Stimulated activated memory B cell treated with anti-CD40 and anti-IgM and Interleukin-4, amounts not matched to agents 10 μg/mL and 1 μg/mL and 100 μg/mL, for 72 hours (primary cell): Measurements from ENCODE around the gene INPP5A.
"Not testable (repeated sequence)": the region's sequence is repeated elsewhere in the genome, so short reads cannot be mapped to it uniquely, and the experiment has no call there.

Experiments used
- ATAC-seq: fragments of 150-1000 bp; cut with Tn5 transposase; 2 replicates; pipeline ENCODE4 v1.10.0; 2021
- H3K27ac Mint-ChIP-seq: one replicate; pipeline ENCODE4 v1.8.0; 2022; ENCODE audit warnings: mild to moderate bottlenecking, mixed read lengths
- H3K27me3 Mint-ChIP-seq: one replicate; pipeline ENCODE4 v1.8.0; 2022; ENCODE audit warnings: mixed read lengths
- H3K36me3 Mint-ChIP-seq: one replicate; pipeline ENCODE4 v1.8.0; 2022; ENCODE audit warnings: mixed read lengths
- H3K4me1 Mint-ChIP-seq: one replicate; pipeline ENCODE4 v1.8.0; 2022; ENCODE audit warnings: mixed read lengths
- H3K4me3 Mint-ChIP-seq: one replicate; pipeline ENCODE4 v1.8.0; 2022; ENCODE audit warnings: mild to moderate bottlenecking, moderate library complexity, mixed read lengths
- H3K9me3 Mint-ChIP-seq: one replicate; pipeline ENCODE4 v1.8.0; 2022; ENCODE audit warnings: mixed read lengths

INPP5A gene

GRCh38 chr10:132814469-132814856 lies 276.9 kb downstream of the INPP5A start:
- Mint-ChIP-seq H3K4me3 (no peak overlapping the region), H3K27ac (no peak overlapping the region), H3K27me3 (peaks cover 54% of the 10 kb centered on the region), H3K36me3 (no peaks in the 10 kb centered on the region), H3K4me1 (no peaks in the 10 kb centered on the region), H3K9me3 (no peaks in the 10 kb centered on the region)
- ATAC-seq = no peak

GRCh38 chr10:132815168-132815857 lies 277.7 kb downstream of the INPP5A start:
- no peak overlapping the region for H3K4me3 Mint-ChIP-seq
- no peak overlapping the region for H3K27ac Mint-ChIP-seq
- no peaks in the 10 kb centered on the region for H3K4me1 Mint-ChIP-seq
- H3K27me3 Mint-ChIP-seq = peaks cover 45% of the 10 kb centered on the region
- H3K36me3 Mint-ChIP-seq = no peaks in the 10 kb centered on the region
- no peak for ATAC-seq
- peaks cover 5% of the 10 kb centered on the region for H3K9me3 Mint-ChIP-seq

DNA sequence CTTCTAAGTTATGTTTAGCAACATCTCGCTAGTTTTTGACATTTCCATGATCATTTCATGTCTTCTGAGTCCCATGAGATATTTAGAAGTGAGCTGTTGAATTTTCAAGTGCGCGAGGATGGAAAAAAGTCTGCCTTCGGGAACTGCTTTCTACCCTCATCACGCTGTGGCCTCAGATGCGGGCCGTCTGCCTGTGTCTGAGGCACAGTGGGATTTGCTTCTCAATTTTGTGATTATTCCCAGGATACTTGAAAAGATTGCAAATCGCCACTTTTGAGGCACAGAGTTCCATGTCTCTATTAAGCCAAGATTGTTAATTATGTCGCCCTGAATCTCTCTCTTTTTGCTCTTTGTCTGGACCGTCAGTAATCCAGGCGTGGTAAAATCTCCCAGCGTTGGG lies 279.1 kb downstream of the INPP5A start:
- H3K27me3 Mint-ChIP-seq = peaks cover 37% of the 10 kb centered on the region
- peaks cover 5% of the 10 kb centered on the region for H3K9me3 Mint-ChIP-seq
- no peak overlapping the region for H3K4me3 Mint-ChIP-seq
- no peaks in the 10 kb centered on the region for H3K4me1 Mint-ChIP-seq
- ATAC-seq = no peak
- H3K36me3 Mint-ChIP-seq = no peaks in the 10 kb centered on the region
- no peak overlapping the region for H3K27ac Mint-ChIP-seq

GRCh38 chr10:132817701-132818211 lies 280.2 kb downstream of the INPP5A start:
- Mint-ChIP-seq H3K4me3 (no peak overlapping the region), H3K4me1 (no peaks in the 10 kb centered on the region), H3K27me3 (peaks cover 37% of the 10 kb centered on the region), H3K9me3 (peaks cover 5% of the 10 kb centered on the region), H3K36me3 (no peaks in the 10 kb centered on the region), H3K27ac (no peak overlapping the region)
- no peak for ATAC-seq

- peaks cover 5% of the 10 kb centered on the region for H3K9me3 Mint-ChIP-seq
- no peaks in the 10 kb centered on the region for H3K36me3 Mint-ChIP-seq
- H3K4me3 Mint-ChIP-seq = no peak overlapping the region
- H3K4me1 Mint-ChIP-seq = no peaks in the 10 kb centered on the region
- no peak overlapping the region for H3K27ac Mint-ChIP-seq
- peaks cover 28% of the 10 kb centered on the region for H3K27me3 Mint-ChIP-seq
- ATAC-seq = no peak
Observed at GRCh38 chr10:132820056-132820455, 282.5 kb downstream of the INPP5A start.

DNA sequence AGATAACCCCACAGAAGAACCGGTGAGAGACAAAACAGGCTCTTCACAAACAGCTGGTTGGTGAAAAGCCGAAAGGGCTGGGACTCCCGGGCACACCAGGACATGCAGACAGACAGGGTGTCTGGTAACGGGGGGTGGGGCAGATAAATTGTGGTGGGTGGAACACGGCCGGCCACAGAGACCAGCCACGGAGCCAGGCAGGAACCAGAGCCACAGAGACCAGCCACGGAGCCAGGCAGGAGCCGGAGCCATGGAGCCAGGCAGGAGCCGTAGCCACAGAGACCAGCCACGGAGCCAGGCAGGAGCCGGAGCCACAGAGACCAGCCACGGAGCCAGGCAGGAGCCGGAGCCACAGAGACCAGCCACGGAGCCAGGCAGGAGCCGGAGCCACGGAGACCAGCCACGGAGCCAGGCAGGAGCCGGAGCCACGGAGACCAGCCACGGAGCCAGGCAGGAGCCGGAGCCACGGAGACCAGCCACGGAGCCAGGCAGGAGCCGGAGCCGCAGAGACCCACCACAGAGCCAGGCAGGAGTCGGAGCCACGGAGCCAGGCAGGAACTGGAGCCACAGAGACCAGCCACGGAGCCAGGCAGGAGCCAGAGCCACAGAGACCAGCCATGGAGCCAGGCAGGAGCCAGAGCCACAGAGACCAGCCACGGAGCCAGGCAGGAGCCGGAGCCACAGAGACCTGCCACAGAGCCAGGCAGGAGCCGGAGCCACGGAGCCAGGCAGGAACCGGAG lies 288.4 kb downstream of the INPP5A start:
- not testable (repeated sequence) for H3K9me3 Mint-ChIP-seq, H3K4me3 Mint-ChIP-seq, H3K27me3 Mint-ChIP-seq

DNA sequence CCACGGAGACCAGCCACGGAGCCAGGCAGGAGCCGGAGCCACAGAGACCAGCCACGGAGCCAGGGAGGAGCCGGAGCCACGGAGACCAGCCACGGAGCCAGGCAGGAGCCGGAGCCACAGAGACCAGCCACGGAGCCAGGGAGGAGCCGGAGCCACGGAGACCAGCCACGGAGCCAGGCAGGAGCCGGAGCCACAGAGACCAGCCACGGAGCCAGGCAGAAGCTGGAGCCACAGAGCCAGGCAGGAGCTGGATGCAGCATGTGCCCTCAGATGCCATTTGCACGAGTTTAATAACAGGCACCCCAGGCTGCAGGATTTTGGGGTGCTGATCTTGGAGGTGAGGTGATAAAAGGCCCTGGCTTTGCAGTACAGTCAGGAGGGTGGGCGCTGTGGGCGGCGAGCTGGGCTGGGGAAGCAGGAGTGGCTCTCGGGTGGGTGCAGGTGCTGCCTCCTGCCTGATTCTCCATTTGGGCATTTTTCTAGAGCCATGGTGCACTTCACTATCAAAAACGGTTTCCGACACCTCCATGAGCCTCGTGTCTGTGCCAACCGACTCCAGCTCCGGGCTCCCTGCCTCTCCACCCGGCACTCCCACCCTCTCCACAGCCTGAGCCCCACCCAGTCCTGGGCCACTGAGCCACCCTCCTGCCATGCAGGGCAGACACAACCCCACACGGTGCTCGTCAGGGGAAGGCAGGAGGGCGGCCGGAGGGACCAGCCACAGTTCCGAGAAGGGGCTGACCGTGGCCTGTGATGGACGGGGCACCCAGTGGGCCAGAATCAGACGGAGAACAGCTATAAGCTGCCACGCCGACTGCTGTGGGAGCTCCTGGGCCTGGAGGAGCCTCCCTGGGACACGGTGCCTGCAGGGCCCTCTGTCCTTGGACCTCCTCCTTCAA lies 289.2 kb downstream of the INPP5A start:
- H3K27ac Mint-ChIP-seq = no peak overlapping the region
- H3K9me3 Mint-ChIP-seq = no peaks in the 10 kb centered on the region
- H3K36me3 Mint-ChIP-seq = no peaks in the 10 kb centered on the region
- H3K4me3 Mint-ChIP-seq = no peak overlapping the region
- H3K27me3 Mint-ChIP-seq = peaks cover 17% of the 10 kb centered on the region
- no peak for ATAC-seq
- peaks cover 5% of the 10 kb centered on the region for H3K4me1 Mint-ChIP-seq

More for the DNA sequence above, 288.4 kb downstream of the INPP5A start:
- not testable (repeated sequence) for H3K36me3 Mint-ChIP-seq, H3K4me1 Mint-ChIP-seq, H3K27ac Mint-ChIP-seq, ATAC-seq

DNA sequence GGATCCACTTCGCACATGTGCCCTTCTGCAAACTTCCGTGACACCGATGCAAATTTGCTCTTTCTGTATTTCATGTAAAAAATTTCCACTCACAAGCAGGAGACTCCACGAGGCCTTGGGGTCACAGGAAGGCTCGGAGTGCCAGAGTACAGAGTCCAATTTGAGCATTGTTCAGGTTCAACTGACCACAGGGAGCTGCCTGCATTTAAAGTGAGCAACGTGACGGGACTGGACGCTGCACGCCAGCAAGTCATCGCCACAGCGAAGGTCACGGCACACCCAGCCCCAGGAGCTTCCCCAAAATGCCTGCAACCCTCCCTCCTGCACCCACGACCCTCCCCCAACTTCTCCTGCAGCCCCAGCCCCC lies 289.8 kb downstream of the INPP5A start:
- Mint-ChIP-seq H3K4me3 (no peak overlapping the region), H3K27me3 (peaks cover 23% of the 10 kb centered on the region), H3K9me3 (no peaks in the 10 kb centered on the region), H3K4me1 (peaks cover 7% of the 10 kb centered on the region), H3K36me3 (no peaks in the 10 kb centered on the region), H3K27ac (no peak overlapping the region)
- no peak for ATAC-seq

DNA sequence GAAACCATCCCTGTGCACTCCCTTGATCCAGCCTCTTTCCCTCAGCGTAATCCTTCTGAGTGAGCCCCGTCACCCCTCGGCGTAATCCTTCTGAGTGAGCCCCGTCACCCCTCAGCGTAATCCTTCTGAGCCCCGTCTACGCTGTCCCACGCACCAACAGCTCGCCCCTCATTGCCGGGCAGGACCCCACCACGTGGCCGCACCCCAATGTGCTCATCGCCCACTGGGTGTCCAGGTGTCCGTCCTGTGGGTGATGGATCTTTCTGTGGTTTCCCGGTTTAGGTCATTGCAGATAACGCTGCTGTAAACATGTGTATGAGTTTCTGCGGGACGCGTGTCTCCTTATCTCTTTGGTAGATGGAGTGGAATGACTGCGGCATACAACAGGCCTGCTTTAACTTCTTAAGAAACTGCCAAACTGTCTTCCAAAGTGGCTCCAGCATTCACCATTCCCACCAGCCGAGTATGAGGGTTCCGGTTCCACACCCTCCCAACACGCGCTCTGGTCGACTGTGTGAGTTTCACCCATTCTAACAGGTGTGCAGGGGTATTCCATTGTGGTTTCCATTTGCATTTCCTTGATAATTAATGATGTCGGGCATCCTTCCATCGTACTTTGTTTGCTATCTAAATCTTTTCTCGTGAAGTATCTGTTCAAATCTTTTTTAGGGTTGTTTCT lies 290.4 kb downstream of the INPP5A start:
- Mint-ChIP-seq H3K36me3 (no peaks in the 10 kb centered on the region), H3K27me3 (peaks cover 26% of the 10 kb centered on the region), H3K9me3 (no peaks in the 10 kb centered on the region), H3K4me3 (no peak overlapping the region), H3K4me1 (peaks cover 7% of the 10 kb centered on the region), H3K27ac (no peak overlapping the region)
- ATAC-seq = no peak

DNA sequence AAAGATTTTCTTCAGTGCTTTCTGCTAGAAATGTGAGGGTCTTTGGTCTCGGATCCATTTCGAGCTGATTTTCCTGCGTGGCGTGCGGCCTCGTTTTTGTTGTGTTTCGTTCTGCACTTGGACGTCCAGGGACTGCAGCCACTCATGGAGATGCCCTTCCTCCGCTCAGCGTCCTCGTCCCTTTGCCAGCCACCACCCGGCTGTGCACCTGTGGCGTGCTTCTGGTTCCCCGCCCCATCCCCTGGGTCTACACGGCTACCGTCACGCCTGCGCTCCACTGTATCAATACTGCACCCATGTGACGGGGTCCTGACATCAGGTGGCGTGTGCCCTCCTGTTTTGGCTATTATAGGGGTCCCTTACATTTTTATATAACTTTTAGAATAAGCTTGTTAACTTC lies 291.1 kb downstream of the INPP5A start:
- H3K4me3 Mint-ChIP-seq = no peak overlapping the region
- H3K36me3 Mint-ChIP-seq = no peaks in the 10 kb centered on the region
- no peak for ATAC-seq
- no peaks in the 10 kb centered on the region for H3K9me3 Mint-ChIP-seq
- no peak overlapping the region for H3K27ac Mint-ChIP-seq
- peaks cover 26% of the 10 kb centered on the region for H3K27me3 Mint-ChIP-seq
- H3K4me1 Mint-ChIP-seq = peaks cover 7% of the 10 kb centered on the region

- H3K27me3 Mint-ChIP-seq = peaks cover 26% of the 10 kb centered on the region
- no peak overlapping the region for H3K4me3 Mint-ChIP-seq
- no peaks in the 10 kb centered on the region for H3K9me3 Mint-ChIP-seq
- H3K4me1 Mint-ChIP-seq = peaks cover 7% of the 10 kb centered on the region
- no peak for ATAC-seq
- H3K36me3 Mint-ChIP-seq = no peaks in the 10 kb centered on the region
- H3K27ac Mint-ChIP-seq = no peak overlapping the region
Observed at GRCh38 chr10:132829403-132829802, 291.8 kb downstream of the INPP5A start.

DNA sequence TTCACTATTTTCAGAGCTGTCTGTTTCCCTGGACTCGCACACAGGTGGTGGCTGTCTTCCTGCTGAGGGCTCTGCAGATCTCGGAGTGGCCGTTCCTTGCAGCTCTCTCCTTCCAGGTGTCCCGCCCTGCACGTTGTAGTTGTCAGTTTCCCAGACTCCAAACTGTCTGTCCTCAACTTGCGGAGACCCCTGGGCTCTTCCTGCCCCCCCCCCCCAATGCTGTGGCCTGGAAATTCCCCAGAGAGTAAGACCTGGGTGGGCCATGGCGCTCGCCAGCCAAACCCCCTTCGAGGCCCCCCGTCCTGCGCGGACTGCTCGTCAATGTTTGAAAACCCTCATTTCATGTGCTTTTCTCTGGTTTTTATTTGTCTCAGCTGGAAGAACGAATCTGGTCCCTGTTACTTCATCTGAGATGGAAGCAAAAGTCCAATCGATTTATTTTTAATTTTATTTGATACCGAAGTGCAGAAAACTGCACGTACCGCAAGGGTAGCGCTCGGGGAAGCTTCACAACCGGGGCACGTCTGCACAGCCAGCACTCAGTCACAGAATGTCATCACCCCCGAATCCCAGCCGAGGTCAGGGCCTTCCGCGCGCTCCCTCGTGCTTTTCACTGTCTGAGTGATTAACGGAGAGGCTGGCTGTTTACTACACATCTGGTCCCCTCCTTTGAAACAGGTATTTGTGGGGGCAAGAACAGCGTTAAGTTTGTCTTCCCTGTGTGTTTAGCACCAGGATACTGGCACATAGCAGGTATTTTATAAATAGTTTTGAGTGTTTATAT lies 294.8 kb downstream of the INPP5A start:
- no peak overlapping the region for H3K4me3 Mint-ChIP-seq
- no peak overlapping the region for H3K27ac Mint-ChIP-seq
- H3K27me3 Mint-ChIP-seq = peaks cover 26% of the 10 kb centered on the region
- ATAC-seq = no peak
- H3K9me3 Mint-ChIP-seq = no peaks in the 10 kb centered on the region
- peaks cover 13% of the 10 kb centered on the region for H3K4me1 Mint-ChIP-seq
- no peaks in the 10 kb centered on the region for H3K36me3 Mint-ChIP-seq
